WI38 (cell line): ENCODE data around the gene RILPL1.
"Not testable (repeated sequence)": the region's sequence is repeated elsewhere in the genome, so short reads cannot be mapped to it uniquely, and the experiment has no call there.

Experiments used
- H3K4me3 ChIP-seq: 2 replicates; pipeline ENCODE4 v1.5.1; 2011; ENCODE audit warnings: low read depth, mild to moderate bottlenecking, control low read depth, low read length
- CTCF ChIP-seq: IDR thresholded peaks from 2 replicates; pipeline ENCODE4 v1.5.1; 2012; ENCODE audit warnings: low read depth, mild to moderate bottlenecking, control low read depth, low read length

The RILPL1 gene, protein sequence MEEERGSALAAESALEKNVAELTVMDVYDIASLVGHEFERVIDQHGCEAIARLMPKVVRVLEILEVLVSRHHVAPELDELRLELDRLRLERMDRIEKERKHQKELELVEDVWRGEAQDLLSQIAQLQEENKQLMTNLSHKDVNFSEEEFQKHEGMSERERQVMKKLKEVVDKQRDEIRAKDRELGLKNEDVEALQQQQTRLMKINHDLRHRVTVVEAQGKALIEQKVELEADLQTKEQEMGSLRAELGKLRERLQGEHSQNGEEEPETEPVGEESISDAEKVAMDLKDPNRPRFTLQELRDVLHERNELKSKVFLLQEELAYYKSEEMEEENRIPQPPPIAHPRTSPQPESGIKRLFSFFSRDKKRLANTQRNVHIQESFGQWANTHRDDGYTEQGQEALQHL

DNA sequence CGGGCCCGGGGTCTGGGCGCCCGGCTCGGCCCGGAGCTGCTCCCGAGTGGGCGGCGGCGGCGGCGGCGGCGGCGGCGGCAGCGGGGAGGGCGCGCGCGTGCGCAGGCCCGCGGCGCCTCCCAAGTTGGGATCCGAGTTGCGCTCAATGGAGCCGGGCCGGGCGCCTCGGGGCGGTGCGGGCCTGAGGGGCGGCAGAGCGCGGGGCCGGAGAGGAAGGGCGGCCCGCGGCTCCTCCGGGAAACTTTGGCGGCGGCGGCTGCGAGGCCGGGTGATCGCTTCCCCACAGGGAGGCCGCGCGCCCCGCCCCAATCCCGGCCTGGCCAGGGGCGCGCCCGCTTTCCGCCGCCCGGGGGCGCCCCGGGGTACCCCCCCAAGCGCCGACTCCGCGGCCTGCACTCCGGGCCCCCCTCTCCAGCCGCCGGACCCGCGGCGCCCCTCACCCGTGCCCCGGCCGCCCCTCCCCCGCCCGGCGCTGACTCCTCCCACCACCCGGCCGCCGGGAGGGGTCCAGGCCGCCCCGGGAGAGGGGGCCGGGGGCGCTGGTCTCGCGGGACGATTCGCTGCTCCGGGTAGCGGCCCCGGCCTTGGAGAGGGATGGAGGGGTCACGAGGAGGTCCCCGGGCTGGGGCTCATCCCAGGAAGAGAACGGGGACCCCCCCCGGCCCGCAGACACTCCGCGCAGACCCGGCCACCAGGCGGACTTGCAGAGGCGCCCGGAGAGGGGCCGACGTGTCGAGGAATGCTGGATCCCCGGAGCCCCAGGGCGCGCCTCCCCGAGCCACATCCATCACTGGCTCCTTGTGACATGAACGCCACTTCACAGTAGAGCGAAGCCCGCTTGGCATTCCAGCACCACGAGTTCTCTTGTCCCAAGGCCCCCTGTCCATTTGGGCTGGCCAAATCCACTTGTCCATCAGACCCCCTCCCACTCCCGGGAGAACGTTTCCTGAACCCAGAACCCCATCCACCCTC lies at the start of gene RILPL1:
Gene RILPL1 (minus strand): TSS at position 48 of the 972 bp plus-strand sequence. CDS start 237 bp downstream, outside the sequence.
- peak within 1 kb of the TSS; percentile 72 for H3K4me3 ChIP-seq
- TF ChIP-seq CTCF: no peak

DNA sequence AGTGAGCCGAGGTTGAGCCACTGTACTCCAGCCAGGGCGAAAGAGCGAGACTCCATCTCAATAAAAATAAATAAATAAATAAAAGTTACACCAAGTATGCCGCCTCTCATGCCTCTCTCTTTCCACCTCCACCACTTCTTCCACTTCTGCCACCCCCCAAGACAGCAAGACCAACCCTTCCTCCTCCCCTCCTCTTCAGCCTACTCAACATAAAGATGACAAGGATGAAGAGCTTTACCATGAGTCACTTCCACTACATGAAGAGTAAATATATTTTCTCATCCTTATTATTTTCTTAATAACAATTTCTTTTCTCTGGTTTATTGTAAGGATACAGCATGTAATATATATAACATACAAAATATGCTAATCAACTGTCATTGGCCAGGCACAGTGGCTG lies 47.3 kb upstream of the RILPL1 start:
- no peak overlapping the region for H3K4me3 ChIP-seq
- no peak for TF ChIP-seq CTCF

- not testable (repeated sequence) for H3K4me3 ChIP-seq
These were observed 45.3 kb upstream of the RILPL1 start for GRCh38 chr12:123578829-123579228.

DNA sequence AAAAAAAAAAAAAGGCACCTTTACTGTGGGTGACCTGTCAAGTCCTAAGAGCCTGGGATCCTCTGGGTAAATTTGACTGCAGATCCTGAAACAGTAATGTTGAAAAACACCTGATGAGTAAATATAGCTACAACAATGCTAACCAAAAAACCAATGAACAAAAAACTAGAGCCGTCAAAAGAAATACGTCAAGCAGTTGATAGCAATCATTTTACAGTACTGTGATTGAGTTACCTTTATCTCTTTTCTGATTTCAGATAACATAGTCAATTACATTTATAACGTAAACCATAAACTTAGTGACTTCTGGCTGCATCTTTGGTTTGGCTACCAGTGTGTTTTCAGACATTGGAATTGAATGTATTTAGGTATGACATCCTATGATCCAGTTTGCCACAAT lies 44.7 kb upstream of the RILPL1 start:
- no peak overlapping the region for H3K4me3 ChIP-seq
- TF ChIP-seq CTCF: no peak

GRCh38 chr12:123576611-123577010 lies 43.1 kb upstream of the RILPL1 start:
- TF ChIP-seq CTCF: no peak
- no peak overlapping the region for H3K4me3 ChIP-seq

DNA sequence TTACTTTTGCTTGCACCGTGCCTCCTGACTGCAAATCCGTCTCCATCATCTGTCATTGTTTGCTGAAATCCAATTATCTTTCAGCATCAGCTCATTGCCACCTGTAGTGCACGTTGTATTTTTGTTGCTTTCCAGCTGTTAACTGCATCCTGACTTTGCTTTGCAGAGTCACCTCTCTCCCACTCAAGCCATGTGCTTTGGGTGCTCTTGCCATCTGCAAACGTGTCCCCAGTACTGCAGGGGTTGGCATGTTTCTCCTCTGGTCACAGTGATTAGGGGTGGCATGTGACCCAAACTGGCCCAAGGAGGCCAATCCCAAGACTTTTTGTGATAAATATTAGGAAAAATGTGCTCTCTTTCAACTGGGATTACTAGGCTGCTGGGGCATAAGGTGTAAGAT lies 40.4 kb upstream of the RILPL1 start:
- no peak overlapping the region for H3K4me3 ChIP-seq
- no peak for TF ChIP-seq CTCF

DNA sequence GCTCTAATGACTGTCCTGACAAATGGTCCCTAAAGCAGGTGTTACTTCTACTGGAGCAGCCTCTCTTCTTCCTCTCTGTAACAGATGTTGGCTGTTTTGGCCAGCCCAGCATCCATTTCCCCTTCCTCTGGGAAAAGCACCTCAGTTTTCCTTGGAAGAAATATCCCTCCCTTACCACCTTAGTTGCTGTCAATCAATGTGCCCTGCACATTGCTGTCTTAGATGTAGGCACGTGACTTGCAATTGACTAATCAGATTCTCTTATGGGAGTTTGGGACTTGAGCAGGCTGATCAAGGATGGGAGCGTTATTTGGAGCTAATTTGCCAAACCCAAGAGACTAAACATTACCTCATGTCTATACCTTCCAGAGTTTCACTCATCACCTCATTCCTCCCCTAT lies 38.9 kb upstream of the RILPL1 start:
- no peak overlapping the region for H3K4me3 ChIP-seq
- TF ChIP-seq CTCF: no peak
